T-helper 2 cell treated with Interferon-gamma antibody and Interleukin-4, amounts not matched to agents 100 ng/mL and 5 ng/mL, for 36 hours (primary cell): ENCODE results near the gene TBX4. TPM values are rescaled to one million over a fixed set of nuclear protein-coding genes. Genes with fewer than 3 reads are reported as not detected.
"Not testable (repeated sequence)": the region's sequence is repeated elsewhere in the genome, so short reads cannot be mapped to it uniquely, and the experiment has no call there.

Experiments used
- intact Hi-C: fragments of 100-400 bp; cut with micrococcal nuclease; formaldehyde crosslinking; loops from one replicate; pipeline ENCODE4 v1.15.1; 2023
- total RNA-seq: library from RNA; stranded (reverse); gene quantifications from 2 replicates; pipeline ENCODE4 v1.2.3, GENCODE V29; 2022

The TBX4 gene
- total RNA-seq, 1 donor from 2014 or later = not detected

- intact Hi-C loops = no loop called here
These were observed 24.7 kb upstream of the TBX4 start for GRCh38 chr17:61427567-61427966.

- intact Hi-C loops = no loop called here
These were observed 22.9 kb upstream of the TBX4 start for GRCh38 chr17:61429274-61429673.

GRCh38 chr17:61429831-61430230 lies 22.4 kb upstream of the TBX4 start:
- intact Hi-C loops = not testable (repeated sequence)

- intact Hi-C loops = no loop called here
These were observed 20.5 kb upstream of the TBX4 start for GRCh38 chr17:61431594-61432311.

- intact Hi-C loops = no loop called here
These were observed 15.9 kb upstream of the TBX4 start for GRCh38 chr17:61436273-61436672.

- intact Hi-C loops = no loop called here
These were observed 15.1 kb upstream of the TBX4 start for GRCh38 chr17:61436995-61437704.

GRCh38 chr17:61440697-61441096 lies 11.5 kb upstream of the TBX4 start:
- intact Hi-C loops = no loop called here

DNA sequence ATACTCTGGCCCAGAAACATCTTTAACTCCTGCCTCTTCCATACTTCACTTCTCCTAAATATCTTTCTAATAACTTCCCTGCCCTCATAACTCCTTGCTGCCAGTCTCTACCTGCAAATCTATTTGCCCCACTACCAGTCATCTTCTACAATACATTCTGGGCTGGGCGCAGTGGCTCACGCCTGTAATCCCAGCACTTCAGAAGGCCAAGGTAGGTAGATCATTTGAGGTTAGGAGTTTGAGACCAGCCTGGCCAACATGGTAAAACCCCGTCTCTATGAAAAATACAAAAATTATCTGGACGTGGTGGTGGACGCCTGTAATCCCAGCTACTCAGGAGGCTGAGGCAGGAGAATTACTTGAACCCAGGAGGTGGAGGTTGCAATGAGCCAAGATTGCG lies 10.7 kb upstream of the TBX4 start:
- intact Hi-C loops = not testable (repeated sequence)

GRCh38 chr17:61442136-61442775 lies 10.0 kb upstream of the TBX4 start:
- intact Hi-C loops = no loop called here

DNA sequence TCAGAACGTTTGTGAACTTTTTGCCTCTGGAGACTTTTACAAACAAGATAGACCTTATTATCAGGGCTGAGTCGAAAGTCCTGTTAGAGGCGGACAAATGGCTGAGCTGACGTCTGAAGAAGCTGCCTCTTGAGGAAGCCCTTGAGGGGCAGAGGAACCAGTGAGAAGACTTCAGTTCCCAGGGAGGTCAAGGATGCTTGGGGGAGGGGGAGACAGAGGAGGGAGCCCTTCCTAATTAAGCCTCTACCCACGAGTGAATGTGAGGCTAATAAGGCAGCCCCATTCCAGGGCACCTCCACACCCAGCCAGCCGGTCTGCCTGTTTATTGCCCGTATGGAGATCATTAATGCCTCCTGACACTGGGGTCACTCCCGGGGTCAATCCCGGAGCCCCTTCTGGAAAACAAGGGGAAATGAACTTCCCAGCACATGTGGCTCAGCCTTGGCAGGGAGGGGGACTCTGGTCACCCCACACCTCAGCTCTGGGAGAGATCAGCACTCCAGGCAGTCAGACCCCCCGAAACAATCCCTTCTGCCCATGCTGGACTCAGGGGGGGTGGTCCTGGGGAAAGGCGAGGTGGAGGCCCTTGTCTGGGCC lies 9.2 kb upstream of the TBX4 start:
- intact Hi-C loops = no loop called here

DNA sequence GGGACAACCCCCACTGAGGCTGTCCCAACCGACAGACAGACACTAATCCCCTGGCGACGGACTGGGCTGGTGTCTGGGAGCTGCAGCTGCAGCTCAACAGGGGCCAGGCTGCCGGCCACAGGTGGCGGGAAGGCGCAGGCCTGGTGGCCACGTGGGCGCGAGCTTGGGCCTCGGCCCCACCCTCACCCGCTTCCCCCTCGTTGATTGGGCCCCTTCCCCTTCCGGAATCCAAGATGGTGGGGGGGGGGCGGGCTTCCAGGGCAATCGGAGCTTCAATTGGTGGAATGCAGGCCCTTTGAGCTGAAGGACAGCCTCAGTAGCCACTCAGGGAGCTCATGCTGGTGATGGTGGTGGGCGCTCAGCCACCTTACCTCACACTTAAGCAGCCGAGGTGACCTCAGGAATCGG lies 8.7 kb upstream of the TBX4 start:
- intact Hi-C loops = no loop called here

GRCh38 chr17:61444075-61444474 lies 8.1 kb upstream of the TBX4 start:
- intact Hi-C loops = no loop called here

DNA sequence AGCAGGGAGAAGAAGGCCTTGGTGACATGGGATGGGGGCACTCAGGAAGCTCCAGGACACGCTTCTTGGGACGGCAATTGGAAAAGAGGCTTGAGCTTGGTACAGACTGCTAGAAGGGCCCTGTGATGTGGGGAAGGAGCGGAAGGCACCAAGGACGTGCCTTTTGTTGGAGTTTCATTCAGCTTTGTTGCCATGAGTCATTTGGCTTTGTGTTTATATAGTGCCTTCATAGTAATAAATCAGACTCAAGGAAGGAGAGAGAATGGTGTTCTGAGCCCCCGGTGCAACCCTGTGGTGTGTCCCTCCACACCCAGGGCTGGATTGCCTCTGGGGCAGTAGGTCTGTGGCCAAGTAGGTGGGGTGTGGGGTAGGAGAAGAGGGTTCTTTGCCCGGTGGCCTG lies 7.4 kb upstream of the TBX4 start:
- intact Hi-C loops = no loop called here

DNA sequence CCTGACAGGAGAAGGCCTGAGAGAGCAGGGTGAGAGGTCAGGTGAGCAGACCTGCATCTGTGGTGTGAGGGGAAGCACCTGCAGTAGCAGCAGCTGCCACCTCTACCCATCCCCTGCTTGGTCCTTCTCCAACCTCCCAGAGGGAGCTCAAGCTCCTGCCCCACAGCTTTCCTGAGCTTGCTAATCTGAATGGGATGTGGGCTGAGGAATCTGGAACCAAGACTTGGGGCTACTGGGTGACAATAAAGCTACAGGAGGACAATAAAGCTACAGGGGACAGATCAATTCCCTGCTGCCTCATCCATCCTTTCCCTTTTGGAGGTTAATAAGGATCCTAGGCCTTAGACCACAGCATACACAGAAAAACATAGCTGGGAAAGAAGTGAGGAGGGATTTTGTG lies 4.9 kb upstream of the TBX4 start:
- intact Hi-C loops = no loop called here

- intact Hi-C loops = no loop called here
These were observed 4.2 kb upstream of the TBX4 start for GRCh38 chr17:61448042-61448441.

- intact Hi-C loops = not testable (repeated sequence)
These were observed 3.1 kb upstream of the TBX4 start for GRCh38 chr17:61449140-61449539.

GRCh38 chr17:61449707-61450640 lies 2.2 kb upstream of the TBX4 start:
- intact Hi-C loops = no loop called here

DNA sequence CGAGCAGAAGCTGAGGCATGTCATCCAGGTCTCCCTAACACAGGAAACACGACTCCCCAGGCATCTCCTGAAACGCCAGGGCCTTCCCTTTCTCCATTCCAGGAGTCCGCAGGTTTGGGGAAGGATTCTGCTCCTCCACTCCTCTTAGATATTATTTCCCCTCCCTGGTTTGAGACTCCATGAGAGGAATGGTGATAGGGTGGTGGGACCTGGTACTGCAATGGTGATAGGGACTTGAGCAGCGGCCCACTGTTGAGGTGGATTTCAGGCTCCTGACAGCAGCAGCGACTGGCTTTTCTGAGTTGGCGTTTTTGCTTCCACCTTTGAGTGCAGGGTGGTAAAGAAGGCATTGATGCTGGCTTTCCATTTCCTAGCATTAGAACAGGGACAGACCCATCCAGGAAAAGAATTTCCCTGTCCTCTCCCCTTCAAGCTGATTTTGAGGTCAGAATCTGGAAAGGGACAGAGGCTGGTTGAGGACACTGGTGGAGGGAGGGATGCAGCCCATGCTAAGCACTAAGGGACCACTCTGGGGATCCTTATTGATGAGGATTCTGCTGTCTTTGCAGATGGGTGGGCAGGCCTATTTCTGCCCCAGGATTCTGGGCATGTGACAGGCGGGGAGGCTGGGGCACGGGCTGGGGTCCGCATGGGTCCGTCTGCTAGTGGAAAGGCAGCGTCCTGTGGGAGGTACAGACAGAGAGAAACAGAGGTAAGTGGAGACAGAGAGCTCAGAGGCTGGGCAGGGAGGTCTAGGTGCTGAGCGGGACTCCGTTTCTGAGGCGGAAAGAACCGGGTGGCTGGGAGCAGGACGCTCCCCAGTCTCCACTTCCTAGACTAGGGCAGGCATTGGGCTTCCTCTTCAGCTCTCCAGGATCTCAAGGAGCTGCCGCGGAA lies 1.3 kb upstream of the TBX4 start:
- intact Hi-C loops = no loop called here

DNA sequence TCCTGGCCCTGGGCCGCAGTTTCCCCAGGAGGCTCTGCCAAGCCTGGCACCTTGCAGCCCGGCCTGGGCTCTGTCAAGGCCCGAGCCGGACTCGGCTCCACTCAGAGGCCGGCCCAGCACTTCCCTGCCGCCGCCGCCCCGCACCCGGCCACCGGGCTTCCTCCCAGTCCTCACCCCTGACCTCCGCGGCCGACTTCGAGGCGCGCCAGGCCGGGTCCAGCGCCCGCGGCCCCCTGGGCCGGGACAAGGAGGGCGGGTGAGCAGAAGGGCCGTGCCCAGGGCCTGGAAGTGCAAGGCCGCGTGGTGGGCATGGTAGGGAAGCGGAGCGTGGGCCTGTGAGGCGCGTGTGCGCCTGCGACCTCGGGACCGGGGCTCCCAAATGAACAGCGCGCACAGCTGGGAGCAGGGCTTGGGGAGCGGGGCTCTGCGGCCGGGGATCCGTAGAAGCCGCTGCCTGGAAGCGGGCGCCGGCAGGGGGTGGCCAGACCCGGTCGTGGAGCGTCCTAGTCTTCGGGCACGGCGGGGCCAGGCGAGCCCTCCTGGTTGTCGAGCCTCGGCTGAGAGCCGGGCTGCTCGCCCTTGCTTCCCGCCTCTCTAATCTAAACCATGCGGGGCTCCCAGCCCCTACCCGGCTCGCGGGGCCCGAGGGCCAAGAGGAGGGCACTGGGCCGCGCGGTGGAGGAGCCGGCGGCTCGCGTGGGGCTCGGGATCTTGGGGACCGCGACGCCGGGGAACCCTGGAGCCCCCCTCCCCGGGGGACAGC lies 503 bp upstream of the TBX4 start:
- intact Hi-C loops = loop anchor here (1.0 kb wide), 1 partner anchor 46 kb away; no protein-coding TSS in a partner anchor
